HL-60 (cell line): ENCODE data around the gene POLK.

Source experiments
- CTCF ChIP-seq: IDR thresholded peaks from one replicate; pipeline ENCODE4 v1.5.1; 2011; ENCODE audit warnings: low read length, control low read depth, inconsistent platforms; ENCODE audit not compliant: insufficient read depth
- POLR2AphosphoS5 ChIP-seq: IDR thresholded peaks from 2 replicates; pipeline ENCODE4 v1.6.1; 2012; ENCODE audit warnings: low read depth

DNA sequence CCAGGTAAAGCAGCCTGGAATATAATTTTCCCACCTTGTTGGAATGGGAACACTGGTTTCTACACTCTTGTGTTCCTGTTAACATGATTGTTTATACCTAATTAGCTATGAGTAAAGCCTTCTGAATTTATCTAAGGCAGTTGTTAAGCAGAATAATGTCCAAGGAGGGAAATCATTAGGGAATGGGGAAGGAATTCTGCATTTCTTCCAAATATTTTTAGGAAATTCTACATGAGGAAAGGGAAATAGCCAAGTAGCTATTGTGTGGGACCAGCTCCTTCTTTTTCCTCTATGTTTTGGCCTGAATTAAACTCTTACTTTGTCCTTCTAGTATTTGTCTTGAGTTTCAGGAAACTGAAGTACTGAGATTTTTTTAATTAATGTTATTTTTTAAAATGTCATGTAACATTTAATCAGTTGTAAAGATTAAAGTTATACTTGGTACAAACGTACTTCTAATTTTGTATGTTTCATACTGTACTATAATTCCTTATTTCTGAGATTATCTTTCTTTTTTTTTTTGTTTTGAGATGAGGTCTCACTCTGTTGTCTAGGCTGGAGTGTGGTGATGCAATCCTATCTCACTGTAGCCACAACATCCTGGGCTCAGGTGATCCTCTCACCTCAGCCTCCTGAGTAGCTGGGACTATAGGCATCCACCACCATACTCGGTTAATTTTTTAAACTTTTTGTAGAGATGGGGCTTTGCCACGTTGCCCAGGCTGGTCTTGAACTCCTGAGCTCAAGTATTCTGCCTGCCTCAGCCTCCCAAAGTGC lies 128.0 kb downstream of the POLK start:
- TF ChIP-seq CTCF, result no peak
- TF ChIP-seq POLR2AphosphoS5, result no peak
